ENCODE data around the gene KCNK7. TPM values are rescaled to one million over a fixed set of nuclear protein-coding genes. Genes with fewer than 3 reads are reported as not detected.

Gene KCNK7
- total RNA-seq, 1 donor from 2014 or later, result 0.84 TPM

DNA sequence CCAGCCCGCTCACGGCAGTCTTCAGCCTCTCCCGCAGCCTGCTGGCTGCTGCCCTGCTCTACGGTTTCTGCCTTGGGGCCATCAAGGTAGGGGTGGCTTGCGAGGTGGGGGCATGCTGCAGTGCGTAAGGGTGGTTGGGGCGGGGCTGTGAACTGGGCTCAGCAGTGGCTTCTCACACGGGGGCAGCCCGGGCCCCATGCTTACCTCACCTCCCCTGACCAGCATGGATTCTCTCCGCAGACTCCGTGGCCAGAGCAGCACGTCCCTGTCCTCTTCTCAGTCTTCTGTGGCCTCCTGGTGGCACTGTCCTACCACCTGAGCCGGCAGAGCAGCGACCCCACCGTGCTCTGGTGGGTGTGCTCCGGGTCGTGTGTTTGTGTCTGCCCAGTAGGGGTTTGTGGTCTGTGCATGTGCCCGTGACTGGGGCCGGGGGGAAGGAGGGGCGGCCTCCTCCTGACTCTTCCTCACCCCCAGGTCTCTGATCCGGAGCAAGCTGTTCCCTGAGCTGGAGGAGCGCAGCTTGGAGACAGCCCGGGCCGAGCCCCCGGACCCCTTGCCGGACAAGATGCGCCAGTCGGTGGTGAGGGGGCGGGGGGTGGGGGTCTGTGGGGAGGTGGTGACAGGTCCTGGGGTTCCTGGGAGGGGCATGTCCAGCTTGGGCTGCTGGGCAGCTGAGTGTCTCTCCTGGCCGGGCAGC lies 29.5 kb upstream of the KCNK7 start:
- H3K9ac ChIP-seq (ENCODE audit: low read length), result no peak overlapping the region
- H3K36me3 Mint-ChIP-seq (ENCODE audit: low read depth, unreplicated experiment), result peaks cover 4% of the 10 kb centered on the region

DNA sequence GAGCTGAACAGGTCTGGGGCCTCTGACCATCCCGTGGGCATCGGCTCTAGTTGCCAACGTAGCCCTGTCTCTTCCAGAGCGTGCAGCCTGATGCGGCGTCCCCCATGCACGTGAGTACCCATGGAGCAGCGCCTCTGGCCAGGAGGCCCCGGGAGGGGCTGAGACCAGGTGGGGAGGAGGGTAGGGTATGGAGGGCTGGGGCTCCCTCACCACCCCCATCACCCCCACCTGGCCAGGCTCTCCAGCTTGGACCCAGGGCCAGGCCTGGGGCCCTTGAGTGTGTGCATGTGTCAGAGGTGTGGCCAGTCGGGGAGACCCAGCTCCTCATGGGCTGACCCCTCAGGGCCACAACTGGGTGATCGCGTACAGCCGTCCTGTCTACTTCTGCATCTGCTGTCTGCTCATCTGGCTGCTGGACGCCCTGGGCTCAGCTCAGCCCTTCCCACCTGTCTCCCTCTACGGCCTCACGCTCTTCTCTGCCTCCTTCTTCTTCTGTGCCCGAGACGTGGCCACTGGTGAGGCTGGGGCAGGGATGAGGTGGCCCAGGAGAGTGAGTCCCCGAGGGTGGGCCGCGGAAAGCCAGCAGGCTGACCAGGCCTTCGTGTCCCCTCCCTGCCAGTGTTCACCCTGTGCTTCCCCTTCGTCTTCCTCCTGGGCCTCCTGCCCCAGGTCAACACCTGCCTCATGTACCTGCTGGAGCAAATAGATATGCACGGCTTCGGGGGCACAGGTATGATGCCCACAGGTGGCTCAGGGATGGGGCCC lies 28.4 kb upstream of the KCNK7 start:
- no peak overlapping the region for H2AFZ ChIP-seq (ENCODE audit: low read depth, low read length)
- peaks cover 42% of the 10 kb centered on the region for H4K20me1 ChIP-seq (ENCODE audit: insufficient read depth, low read length)
- peaks cover 11% of the 10 kb centered on the region for H3K36me3 Mint-ChIP-seq (ENCODE audit: low read depth, unreplicated experiment)

More for the DNA sequence above, 29.5 kb upstream of the KCNK7 start:
- Mint-ChIP-seq H3K27me3 (ENCODE audit: low read depth, unreplicated experiment) (no peaks in the 10 kb centered on the region), H3K27ac (ENCODE audit: unreplicated experiment) (no peak overlapping the region), H3K9me3 (ENCODE audit: unreplicated experiment) (no peaks in the 10 kb centered on the region), H3K4me1 (ENCODE audit: low read depth, unreplicated experiment) (no peaks in the 10 kb centered on the region), H3K4me3 (ENCODE audit: unreplicated experiment) (no peak overlapping the region)
- Histone ChIP-seq H3K27ac (ENCODE audit: low read depth, low read length) (no peak overlapping the region), H3K36me3 (ENCODE audit: insufficient read depth, low read length) (peaks cover 20% of the 10 kb centered on the region), H4K20me1 (ENCODE audit: insufficient read depth, low read length) (peaks cover 32% of the 10 kb centered on the region), H3K27me3 (ENCODE audit: insufficient read depth, low read length) (no peaks in the 10 kb centered on the region), H3K9me3 (ENCODE audit: insufficient read depth, low read depth, low read length) (no peaks in the 10 kb centered on the region), H2AFZ (ENCODE audit: low read depth, low read length) (no peak overlapping the region), H3K4me3 (ENCODE audit: insufficient read depth, low read depth, low read length) (no peak overlapping the region), H3K79me2 (ENCODE audit: insufficient read depth, low read length) (peaks cover 17% of the 10 kb centered on the region), H3K4me1 (ENCODE audit: insufficient read depth, low read length) (no peaks in the 10 kb centered on the region), H3K4me2 (ENCODE audit: low read length) (no peak overlapping the region)
- DNase-seq (ENCODE audit: low read depth) (no peak), FAIRE-seq (no peak)
- no peak for TF ChIP-seq EZH2 (IDR thresholded peaks at IDR 0.05; ENCODE audit: insufficient read depth, low read length)
- TF ChIP-seq, protein P1, sequence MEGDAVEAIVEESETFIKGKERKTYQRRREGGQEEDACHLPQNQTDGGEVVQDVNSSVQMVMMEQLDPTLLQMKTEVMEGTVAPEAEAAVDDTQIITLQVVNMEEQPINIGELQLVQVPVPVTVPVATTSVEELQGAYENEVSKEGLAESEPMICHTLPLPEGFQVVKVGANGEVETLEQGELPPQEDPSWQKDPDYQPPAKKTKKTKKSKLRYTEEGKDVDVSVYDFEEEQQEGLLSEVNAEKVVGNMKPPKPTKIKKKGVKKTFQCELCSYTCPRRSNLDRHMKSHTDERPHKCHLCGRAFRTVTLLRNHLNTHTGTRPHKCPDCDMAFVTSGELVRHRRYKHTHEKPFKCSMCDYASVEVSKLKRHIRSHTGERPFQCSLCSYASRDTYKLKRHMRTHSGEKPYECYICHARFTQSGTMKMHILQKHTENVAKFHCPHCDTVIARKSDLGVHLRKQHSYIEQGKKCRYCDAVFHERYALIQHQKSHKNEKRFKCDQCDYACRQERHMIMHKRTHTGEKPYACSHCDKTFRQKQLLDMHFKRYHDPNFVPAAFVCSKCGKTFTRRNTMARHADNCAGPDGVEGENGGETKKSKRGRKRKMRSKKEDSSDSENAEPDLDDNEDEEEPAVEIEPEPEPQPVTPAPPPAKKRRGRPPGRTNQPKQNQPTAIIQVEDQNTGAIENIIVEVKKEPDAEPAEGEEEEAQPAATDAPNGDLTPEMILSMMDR (IDR thresholded peaks at IDR 0.05; ENCODE audit: insufficient read depth, low read depth, low read length), result no peak

More for the DNA sequence above, 28.4 kb upstream of the KCNK7 start:
- TF ChIP-seq, protein P1 (IDR thresholded peaks at IDR 0.05; ENCODE audit: insufficient read depth, low read depth, low read length), result no peak
- TF ChIP-seq EZH2 (IDR thresholded peaks at IDR 0.05; ENCODE audit: insufficient read depth, low read length), result no peak
- no peak overlapping the region for H3K27ac Mint-ChIP-seq (ENCODE audit: unreplicated experiment)
- H3K4me3 ChIP-seq (ENCODE audit: insufficient read depth, low read depth, low read length), result no peak overlapping the region
- H3K4me1 Mint-ChIP-seq (ENCODE audit: low read depth, unreplicated experiment), result no peaks in the 10 kb centered on the region
- peaks cover 25% of the 10 kb centered on the region for H3K36me3 ChIP-seq (ENCODE audit: insufficient read depth, low read length)
- H3K4me2 ChIP-seq (ENCODE audit: low read length), result no peak overlapping the region
- H3K4me1 ChIP-seq (ENCODE audit: insufficient read depth, low read length), result no peaks in the 10 kb centered on the region
- no peaks in the 10 kb centered on the region for H3K9me3 ChIP-seq (ENCODE audit: insufficient read depth, low read depth, low read length)
- H3K9ac ChIP-seq (ENCODE audit: low read length), result no peak overlapping the region
- H3K9me3 Mint-ChIP-seq (ENCODE audit: unreplicated experiment), result no peaks in the 10 kb centered on the region
- H3K79me2 ChIP-seq (ENCODE audit: insufficient read depth, low read length), result peaks cover 26% of the 10 kb centered on the region
- H3K27me3 Mint-ChIP-seq (ENCODE audit: low read depth, unreplicated experiment), result no peaks in the 10 kb centered on the region
- H3K27ac ChIP-seq (ENCODE audit: low read depth, low read length), result no peak overlapping the region
- DNase-seq (ENCODE audit: low read depth), result no peak
- H3K4me3 Mint-ChIP-seq (ENCODE audit: unreplicated experiment), result no peak overlapping the region
- no peaks in the 10 kb centered on the region for H3K27me3 ChIP-seq (ENCODE audit: insufficient read depth, low read length)
- no peak for FAIRE-seq

All from astrocyte (in vitro differentiated cells and primary cell).